Ammon's horn (tissue), 1 donor: ENCODE results near the gene LAMB3.

Experiments
- DNase-seq: peaks from one replicate; pipeline ENCODE4 v3.0.0-alpha.2; 2016; ENCODE audit warnings: low spot score

The LAMB3 gene

DNA sequence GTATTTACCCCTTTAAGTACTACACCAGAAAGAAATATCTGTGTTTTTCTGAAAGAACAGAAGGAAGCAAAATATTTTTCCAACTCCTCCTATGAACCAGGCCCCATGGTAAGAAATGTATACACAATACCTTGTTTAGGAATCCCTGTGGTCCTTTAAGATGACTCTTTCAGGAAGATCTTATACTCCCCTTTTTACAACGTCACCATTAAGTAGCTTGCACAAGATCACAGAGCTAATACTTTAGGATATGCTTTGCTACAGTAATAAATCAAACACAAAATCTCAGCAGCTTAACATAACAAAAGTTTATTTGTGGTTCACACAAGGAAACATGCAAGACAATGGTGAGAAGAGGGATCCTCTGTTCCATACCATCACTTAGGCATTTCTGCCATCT lies 8.8 kb upstream of the LAMB3 start:
- DNase-seq = no peak

DNA sequence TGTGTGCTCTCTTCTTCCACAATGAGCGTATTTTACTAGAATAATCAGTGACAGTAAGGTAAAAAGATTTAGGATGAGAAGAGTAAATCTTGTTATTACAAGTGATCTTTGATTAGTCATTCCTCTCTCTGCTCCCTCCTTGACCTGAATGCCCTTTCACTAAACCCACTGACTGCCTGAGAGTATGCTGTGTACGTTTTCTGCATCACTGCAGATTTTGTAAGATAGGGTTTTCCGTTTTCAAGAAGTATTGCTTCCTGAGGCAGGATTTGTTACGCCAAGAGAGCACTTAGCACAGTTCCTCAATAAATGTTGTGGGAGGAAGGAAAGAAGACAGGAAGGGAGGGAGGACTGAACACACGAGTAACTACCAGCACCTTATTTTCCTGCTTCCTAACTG lies 7.7 kb upstream of the LAMB3 start:
- peak; percentile 28 for DNase-seq

DNA sequence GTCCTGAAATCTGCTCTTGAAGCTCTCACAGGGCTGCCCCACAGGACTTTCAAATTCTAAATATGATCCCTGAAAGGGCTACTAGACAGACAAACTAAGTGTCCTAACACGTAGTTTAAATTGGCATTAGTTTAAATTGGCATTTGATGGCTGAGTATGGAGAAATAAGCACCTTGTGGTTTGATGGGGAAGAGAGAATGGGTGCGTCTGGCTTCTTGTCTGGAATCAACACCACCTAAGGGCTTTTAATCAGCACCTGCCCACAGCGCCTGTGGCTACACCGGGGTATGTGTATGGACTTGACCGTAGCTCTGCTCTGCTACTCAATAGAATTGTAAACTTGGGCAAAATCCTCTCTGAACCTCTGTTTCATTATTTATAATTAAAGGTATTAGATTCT lies 5.7 kb upstream of the LAMB3 start:
- DNase-seq = no peak

DNA sequence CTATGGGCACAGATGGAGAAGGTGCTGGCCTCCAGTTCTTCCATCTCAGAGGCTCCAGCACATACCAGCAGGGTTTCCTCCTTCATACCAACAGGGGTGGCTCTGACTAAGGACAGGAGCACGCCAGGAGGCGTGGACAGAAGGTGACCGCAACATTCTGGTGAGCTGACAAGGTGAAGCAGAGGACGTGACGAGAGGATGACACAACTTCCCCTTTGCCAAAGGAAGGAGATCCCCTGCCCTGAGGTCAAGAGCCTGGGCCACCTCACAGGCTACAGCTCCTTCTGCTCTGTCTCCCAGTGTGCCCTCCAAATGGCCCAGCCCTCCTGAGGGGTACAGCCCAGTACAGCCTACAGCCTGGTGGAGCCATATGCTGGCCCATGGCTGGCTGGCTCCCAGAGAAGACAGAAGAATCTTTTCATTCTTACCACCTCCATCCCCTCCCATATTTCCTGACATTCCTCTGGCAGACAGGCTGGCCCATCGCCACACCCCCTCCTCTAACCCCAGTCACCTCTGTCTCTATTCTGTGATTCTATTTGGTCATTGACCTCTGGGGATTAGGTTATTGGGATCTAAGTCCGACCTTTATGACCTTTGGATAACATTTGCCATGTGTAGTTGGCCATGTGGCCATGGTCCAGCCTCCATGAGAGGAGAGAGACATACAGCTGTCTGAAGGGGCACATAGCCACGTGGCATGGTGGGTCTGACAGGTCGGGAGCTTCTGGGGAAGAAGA lies 5.1 kb upstream of the LAMB3 start:
- DNase-seq = no peak

DNA sequence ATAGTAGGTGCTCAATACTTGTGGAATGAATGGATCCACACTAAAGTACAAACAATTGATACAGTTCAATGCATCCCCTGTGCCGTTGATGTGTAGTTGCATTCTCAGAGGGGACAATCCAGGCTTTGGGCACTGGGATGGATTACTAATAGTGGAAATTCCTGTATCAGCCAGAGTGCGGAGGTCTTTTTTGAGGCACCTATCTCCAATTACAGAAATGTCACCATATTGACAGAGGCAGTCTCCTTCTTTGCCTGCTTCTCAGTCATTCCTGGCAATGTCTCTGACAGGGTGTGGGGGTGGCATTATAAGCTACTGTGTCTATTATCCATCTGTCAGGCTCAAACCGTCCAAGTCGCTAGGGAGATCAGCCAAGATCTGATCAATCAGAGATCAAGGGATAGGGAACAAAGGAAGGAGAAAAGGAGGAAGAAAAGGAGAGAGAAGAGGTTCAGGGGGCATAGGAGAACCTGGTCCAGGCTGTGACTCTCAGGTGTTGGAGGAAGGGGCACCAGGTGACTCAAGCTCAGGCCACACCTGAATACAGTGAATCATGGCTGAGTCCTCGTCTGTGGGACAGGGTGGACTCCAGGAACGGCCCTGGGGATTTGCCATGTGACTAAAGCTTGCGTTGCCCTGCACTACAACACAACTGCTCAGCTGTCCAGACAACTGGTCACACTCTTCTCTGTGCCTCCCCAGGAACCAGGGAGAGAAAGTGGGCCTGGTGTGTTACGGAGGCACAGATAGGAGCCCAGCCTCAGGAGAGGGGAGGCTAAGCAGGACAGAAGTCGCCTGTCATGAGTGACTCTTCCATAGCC lies 3.4 kb upstream of the LAMB3 start:
- peak; percentile 48 for DNase-seq

DNA sequence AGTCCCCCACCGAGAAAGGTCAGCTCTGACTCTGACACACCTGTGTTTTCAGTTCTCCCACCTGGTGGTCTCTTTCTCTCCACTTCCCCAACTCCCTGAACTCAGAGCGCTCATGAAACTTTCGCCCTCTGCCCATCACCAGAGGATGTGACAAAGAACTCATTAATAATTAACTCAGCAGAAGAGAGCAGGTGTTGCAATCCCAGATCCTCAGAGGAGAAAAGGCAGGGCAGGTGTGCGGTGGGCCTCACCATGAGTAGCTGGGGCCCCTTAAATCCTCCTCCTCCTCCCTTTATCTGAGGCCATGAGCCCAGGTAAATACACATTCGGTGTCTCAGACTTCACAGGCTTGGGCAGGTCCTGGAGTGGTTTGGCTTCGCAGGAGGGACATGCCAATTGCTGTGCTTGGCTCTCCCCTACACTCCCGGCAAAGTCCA lies 1.7 kb upstream of the LAMB3 start:
- DNase-seq = no peak

DNA sequence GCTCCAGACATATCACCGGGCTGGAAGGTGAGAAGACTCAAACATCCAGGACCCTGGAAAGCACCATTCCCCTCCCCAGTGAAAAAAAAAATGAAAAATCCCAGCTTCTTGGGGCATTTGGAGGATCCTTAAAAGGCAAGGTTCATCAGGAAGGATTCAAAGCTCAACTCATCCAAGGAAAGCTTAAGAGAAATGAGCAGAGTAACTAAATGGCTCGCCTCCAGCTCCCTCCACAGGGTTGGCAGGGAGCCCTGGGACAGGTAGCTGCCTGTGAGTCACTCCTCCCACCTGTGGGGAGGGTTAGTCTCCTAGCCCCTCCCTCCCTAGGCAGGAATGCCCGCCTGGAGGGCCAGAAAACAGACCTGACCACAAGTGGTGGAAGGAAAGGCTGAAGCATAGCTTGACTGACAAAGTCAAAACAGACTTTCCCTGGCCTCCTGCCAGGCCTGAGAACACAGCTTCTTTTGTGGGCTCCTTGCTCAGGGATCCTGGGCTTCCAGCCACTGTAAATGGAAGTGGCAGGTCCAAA lies 712 bp upstream of the LAMB3 start:
- DNase-seq = peak; percentile 93

DNA sequence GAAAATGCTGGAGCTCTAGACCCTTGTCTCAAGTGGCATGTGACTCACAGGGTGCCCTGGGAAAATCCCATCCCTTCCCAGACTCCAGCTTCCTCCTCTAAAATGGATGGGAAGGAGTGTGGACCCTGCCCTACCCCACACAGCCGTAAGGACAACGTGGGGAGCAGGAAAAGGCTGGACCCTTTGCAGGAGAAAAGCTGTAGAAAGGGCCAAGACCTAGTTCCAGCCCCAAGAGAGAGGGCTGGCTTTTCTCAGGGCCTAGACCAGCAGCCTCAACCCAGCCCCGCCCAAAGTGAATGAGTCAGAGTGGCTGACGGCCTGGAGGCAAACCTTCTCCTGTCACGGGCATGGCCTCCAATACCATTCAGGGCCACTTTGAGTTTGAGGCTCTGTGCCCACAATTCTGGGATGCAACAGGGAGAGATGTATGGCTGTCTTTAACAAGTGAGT lies 1.1 kb downstream of the LAMB3 start:
- DNase-seq = no peak

DNA sequence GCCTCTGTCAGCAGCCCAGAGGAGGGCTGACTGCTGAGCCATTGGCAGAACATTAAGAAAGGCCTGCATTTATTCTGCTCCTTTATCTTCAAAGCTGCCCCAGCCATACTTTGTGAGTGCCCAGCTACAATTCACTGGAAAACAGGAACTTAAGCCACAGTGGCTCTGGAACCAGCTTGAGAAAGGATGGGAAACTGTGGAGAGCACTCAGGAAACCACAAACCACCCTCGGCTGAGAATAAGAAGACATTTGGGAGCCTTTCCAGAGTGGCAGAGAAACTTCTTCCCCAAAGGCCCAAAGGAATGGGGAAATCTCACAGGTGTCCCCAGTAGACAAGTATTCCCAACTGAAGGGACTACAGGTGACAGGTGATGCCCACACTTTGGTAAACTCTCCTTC lies 1.8 kb downstream of the LAMB3 start:
- no peak for DNase-seq

DNA sequence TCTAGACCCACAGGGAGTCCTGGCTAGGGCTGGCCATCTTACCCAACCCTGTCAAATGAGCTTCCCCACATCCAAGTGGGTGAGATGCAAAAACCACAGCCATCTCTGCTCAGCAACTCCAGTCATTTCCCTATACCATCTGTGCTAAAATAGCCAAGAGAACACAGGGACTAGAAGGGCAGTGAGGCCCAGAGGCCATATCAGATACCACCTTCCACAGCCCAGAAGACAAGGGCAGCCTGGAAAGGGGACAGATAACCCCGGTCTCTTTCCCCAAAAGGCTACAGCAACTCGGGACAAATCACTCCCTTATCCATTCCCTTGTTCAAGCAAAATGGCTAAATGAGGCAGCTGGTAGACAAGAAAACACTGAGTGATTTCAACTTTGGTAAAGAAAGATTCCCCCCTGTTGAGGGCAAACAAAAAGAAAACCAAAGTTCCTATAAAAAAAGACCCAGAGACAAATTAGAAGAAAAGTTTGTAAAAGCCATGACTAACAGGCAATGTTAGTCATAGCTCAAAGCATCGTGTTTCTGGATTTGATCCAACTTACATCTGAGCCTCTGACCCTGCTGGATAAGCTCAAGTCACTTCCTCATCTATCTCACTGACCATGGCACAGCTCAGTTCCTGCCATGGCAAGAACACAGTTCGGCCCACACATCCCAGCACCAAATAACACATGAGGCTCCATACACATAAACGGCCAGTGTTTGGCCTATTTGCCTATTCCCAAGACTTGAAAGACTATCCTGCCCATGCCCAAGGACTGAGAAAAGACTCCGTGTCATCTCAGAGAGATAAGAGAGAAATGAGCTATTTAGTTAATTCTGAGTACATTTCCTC lies 3.1 kb downstream of the LAMB3 start:
- DNase-seq = no peak

DNA sequence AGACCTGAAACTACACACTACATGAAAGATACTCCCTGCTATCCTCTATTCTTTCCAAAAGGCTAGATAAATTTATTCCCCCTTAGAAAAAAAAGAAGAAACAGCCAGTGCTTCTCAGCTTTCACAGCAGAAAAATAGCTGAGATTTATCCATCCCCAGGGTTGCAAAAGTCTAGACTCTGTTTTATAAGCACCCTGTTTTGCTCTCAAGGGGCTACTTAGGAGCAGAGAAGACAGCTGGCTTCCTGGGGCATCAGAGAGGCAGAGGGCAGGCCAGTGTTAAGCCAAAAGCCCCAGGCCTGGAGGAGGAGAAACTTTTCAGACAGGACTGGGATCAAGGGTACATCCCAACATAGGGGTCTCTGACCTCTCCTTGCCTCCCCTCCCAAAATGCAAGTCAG lies 3.9 kb downstream of the LAMB3 start:
- no peak for DNase-seq

DNA sequence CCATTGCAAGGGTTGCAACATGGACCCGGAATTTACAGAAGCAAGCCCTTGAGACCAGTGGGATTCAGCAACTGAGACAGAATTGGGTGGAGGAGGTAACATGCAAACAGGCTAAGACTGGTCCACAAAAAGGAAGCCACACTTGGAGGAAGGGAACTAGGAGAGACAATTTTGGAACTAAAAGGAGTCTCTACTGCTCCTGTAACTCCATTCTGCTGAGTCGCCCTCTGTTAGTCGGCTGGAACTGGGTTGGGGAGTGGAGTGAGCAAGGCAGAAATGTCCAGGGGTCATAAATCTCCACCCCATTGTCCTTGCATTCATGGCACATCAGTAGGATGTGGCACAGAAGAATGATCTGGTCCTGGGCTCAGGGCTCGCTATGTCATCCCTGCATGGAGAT lies 5.1 kb downstream of the LAMB3 start:
- no peak for DNase-seq

DNA sequence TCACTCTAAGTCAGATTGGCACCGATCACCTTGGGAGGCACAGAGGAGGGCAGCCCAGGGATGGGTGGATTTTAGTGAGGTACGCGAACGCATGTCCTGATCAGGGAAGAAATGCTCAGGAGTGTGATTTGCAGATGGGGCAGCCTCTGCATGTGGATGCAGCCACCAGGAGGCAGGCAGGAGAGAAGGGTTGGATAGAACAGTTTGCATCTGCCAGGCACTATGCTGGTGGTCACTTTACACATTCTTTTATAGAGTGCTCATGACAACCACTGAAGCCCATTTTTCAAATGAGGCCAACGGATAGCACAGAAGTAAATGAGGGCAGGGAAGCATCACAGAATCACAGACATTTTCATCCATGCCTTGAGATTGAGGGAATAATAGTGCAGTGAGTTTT lies 5.7 kb downstream of the LAMB3 start:
- no peak for DNase-seq

DNA sequence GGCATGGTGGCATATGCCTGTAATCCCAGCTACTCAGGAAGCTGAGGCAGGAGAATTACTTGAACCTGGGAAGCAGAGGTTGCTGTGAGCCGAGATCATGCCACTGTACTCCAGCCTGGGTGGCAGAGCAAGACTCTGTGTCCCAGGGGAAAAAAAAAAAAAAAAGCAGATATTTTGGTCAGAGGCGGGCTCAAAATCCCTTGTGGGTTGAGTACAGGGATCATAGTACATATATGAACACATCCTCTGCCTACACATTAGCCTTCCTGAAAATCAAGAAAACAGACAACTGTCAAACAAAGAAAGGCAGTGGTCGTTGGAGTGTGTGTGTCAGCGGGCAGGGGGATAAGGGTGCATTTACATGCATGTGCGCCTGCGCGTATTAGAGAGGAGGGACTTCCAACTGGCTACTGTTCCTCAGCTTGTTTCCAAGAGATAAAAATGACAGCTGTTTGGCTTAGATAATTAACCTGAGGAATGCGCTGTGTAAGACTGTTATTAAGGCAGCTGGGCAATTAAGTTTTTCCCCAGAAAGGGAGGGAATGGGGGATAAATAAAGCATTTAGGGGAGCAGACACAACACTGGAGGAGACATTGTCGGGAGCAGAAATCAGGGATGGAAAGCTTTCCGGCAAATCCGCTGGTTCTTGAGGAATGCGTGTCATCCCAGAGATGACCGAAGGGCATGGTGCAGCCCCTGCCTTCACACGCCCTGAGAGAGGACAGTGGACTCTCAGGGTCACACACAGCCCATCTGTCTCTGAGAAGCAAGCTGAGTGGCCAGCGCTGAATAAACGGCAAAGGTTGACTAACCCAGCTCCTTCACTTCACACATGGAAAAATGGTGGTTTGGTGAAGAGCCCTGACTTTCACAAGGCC lies 6.4 kb downstream of the LAMB3 start:
- DNase-seq = no peak

DNA sequence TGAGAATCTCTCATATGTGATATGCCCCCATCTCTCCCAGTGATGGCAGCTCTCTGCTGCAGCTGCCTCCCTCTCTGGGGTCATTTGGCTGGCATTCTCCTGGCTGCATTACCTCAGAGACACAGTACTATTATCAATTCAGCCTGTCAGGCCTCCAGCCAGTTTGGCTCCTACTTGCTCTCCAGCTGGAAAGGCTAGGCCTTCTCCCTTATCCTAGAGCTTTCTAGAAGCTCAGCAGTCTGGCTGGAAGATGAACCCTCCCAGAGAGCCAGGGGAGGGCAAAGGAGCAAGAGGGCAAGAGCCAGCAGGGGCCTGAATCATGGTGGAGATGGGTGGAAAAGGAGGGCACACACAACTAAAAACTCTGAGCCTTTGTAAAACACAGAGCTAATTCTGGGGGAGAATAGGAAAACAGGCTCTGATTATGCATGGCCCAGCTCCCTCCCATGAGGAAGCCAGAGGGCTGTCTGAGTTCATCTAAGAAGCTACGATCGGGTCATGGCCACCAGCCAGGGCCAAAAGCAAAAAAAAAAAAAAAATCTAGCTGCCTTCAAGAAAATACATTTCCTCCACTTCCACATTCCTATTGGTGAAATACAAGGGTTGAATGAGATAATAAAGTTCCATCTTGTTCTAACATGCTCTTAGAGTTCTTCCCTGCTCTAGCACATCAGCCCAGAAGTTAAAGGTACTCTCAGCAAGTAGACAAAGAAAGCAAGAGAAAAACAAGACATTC lies 8.8 kb downstream of the LAMB3 start:
- DNase-seq = peak; percentile 90

DNA sequence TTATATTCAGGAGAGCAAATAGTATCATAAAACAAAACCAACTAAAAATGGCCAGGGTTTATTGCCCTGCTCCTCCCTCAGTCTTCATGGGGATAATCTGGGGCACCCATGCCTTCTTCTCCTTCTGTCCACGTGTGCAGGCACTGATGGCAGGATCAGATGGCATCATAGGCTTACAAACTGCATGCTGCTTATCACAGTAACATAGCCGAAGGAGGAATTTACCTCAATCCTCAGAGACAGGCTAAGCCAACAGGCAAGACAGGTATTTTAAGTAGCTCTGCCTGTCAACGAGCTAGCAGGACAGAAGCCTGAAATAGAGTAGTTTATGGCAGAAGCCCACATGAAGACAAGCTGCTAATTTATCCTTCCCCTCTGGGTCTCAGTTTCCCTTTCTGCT lies 9.4 kb downstream of the LAMB3 start:
- DNase-seq = no peak

DNA sequence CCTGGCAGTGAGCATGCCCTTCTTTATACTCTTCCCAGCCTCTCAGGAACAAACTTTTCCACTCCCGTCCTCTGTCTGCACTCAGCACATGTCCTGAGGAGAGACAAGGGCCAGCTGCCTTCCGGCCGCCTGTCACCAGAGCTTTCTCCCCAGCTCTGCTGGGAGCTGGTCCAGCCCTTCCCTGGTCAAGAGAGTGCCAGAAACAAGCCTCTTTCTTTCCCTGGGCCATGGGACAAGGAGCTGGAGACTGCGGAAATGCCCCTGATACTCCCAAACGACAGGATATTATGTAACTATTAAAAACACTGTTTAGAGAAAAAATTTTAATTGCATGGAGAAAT lies 10.4 kb downstream of the LAMB3 start:
- peak; percentile 92 for DNase-seq

DNA sequence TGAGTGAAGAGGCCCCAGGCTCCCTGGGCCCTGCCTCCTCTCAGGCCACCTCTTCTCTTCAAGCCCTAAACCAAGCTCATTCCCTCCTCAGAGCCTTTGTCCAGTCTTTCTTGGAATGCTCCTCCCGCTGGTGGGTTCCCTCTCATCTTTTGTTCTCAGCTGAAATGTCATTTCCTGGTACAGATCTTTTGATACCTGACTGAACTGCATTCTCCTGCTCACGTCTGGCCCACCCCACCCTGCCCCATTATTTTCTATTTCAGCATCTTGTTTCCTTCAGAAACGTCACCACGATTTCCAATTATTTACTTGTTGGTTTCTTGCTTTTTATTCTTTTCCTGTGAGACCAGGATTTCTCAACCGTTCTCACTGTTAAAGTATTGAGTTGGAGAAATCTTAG lies 16.4 kb downstream of the LAMB3 start:
- no peak for DNase-seq

DNA sequence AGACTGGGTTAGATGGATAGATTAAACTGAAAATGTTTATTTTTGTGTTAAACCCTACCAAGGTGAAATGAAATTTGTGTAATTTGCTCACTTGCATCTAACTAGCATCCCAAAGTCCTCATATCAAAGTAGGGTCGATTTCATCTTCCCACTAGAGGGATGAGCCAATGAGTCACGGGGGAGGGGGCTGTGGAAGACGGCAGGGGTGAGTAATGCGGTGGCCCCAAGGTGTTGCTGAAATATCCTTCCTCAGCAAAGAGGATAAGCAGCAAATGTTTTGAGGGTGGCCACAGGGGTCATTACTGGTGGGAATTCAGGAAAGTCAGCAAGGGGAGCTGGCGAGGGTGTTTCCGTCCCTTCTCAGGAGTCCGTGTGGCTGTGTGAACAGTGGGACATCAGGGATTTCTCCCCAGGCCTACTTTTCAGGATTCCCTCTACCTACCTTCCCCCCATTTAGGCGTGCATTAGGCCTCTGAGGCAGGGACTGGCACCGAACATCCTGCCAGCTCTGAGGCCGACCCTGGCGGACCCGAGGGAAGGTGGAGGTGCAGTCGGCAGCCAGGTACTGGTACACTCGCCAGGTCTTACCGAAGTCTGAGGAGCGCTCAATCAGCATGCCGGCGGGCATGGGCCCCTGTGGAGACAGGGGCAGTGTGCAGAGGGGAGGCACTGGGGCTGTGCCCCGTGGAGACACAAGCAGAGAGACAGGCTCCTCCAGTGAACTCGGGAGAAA lies 18.1 kb downstream of the LAMB3 start:
- no peak for DNase-seq
